AG04450 (cell line): Measurements from ENCODE around the gene CEP57L1. TPM values are rescaled to one million over a fixed set of nuclear protein-coding genes. Genes with fewer than 3 reads are reported as not detected.

Experiments
- CTCF ChIA-PET: fragments of 300-600, 350-600 bp; formaldehyde crosslinking; extraction: SDS; loops from one replicate; lab custom pipeline; 2022; ENCODE audit warnings: antibody characterized with exemption, inconsistent platforms; lab: Charles Lee
- POLR2A ChIA-PET: fragments of 350-600 bp; formaldehyde crosslinking; extraction: SDS; loops from one replicate; lab custom pipeline; 2021; ENCODE audit warnings: antibody characterized with exemption, inconsistent platforms; lab: Yijun Ruan, JAX
- DNase-seq: peaks from one replicate; pipeline ENCODE4 v3.0.0-alpha.2; 2011; ENCODE audit warnings: low read depth, low spot score
- H3K27ac ChIP-seq: one replicate; pipeline ENCODE4 v1.5.1; 2012; ENCODE audit warnings: low read depth, low read length, control low read depth
- H3K27me3 ChIP-seq: one replicate; pipeline ENCODE4 v1.6.0; 2012; ENCODE audit warnings: low read length; ENCODE audit not compliant: control insufficient read depth, insufficient read depth
- H3K4me3 ChIP-seq: 2 replicates; pipeline ENCODE4 v1.5.1; 2011; ENCODE audit warnings: mild to moderate bottlenecking, low read depth, low read length, control low read depth
- H3K9me3 ChIP-seq: 2 replicates; pipeline ENCODE4 v1.5.1; 2012; ENCODE audit warnings: low read length; ENCODE audit not compliant: control insufficient read depth, insufficient read depth
- polyA plus RNA-seq: library from polyadenylated mRNA; depleted of rRNA; stranded (reverse); fragments of >200 nt; gene quantifications from 2 replicates; pipeline ENCODE4 v1.2.3, GENCODE V29; 2011; rRNA removed
- small RNA-seq: library from RNA; depleted of rRNA; stranded (forward); fragments of <200 nt; gene quantifications from one replicate; pipeline ENCODE3, GENCODE V24; 2012; ENCODE audit warnings: low read depth; ENCODE audit not compliant: insufficient read length
- TF ChIP-seq, protein P1 (sequence below): IDR thresholded peaks from 2 replicates; pipeline ENCODE4 v1.5.1; 2011; ENCODE audit warnings: low read depth, low read length, control low read depth, inconsistent platforms

CEP57L1 gene
- polyA plus RNA-seq, 1 experiment = 21.2 TPM

DNA sequence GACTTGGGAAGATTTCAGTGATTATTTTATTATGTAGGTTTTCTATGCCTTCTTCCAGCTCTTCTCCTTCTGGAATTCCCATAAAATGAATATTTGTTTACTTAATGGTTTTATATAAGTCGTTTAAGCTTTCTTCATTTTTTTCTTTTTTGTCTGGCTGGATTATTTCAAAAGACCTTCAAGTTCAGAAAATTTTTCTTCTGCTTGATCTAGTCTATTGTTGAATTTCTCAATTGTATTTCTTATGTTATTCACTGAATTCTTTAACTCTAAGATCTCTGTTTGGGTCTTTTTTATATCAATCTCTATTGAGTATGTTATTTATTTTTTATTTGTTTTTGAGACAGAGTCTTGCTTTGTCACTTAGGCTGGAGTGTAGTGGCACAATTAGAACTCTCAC is 117.4 kb downstream of the CEP57L1 start:
- TF ChIP-seq, protein P1, sequence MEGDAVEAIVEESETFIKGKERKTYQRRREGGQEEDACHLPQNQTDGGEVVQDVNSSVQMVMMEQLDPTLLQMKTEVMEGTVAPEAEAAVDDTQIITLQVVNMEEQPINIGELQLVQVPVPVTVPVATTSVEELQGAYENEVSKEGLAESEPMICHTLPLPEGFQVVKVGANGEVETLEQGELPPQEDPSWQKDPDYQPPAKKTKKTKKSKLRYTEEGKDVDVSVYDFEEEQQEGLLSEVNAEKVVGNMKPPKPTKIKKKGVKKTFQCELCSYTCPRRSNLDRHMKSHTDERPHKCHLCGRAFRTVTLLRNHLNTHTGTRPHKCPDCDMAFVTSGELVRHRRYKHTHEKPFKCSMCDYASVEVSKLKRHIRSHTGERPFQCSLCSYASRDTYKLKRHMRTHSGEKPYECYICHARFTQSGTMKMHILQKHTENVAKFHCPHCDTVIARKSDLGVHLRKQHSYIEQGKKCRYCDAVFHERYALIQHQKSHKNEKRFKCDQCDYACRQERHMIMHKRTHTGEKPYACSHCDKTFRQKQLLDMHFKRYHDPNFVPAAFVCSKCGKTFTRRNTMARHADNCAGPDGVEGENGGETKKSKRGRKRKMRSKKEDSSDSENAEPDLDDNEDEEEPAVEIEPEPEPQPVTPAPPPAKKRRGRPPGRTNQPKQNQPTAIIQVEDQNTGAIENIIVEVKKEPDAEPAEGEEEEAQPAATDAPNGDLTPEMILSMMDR = no peak

More for the DNA sequence above, 117.4 kb downstream of the CEP57L1 start:
- Histone ChIP-seq H3K4me3 (no peak overlapping the region), H3K27ac (no peak overlapping the region), H3K9me3 (no peaks in the 10 kb centered on the region), H3K27me3 (no peaks in the 10 kb centered on the region)
- POLR2A ChIA-PET = no interaction called here
- CTCF ChIA-PET = no interaction called here
- DNase-seq = no peak

Small RNA genes within 50 kb of the gene (small RNA-seq; reads per million reads assigned to genes)
- gene RNU6-653P = not detected

Other genes starting within 250 kb of the CEP57L1 start
- gene ARMC2, start 247.1 kb upstream of the CEP57L1 start, polyA plus RNA-seq = 4.2 and 5.1 TPM in 2 replicates
- 21.0 and 29.6 TPM in 2 replicates for gene SESN1, start 661 bp upstream of the CEP57L1 start, polyA plus RNA-seq